Natural killer cell (primary cell): ENCODE measurements around the gene TMEM266. TPM values are rescaled to one million over a fixed set of nuclear protein-coding genes. Genes with fewer than 3 reads are reported as not detected.
A peak's percentile ranks its signal among the peaks of the same experiment; 100 is the strongest.

Experiments used
- ATAC-seq, 3 donors: fragments of 150-1000 bp in 2 of 3; fragments of 200-7000 bp in 1 of 3; cut with Tn5 transposase; 1 replicate in 1 of 3; 2 replicates in 2 of 3; pipeline ENCODE4 v1.10.0; 2021; ENCODE audit warnings: mild to moderate bottlenecking in 2 of 3, moderate library complexity in 2 of 3
- DNase-seq, 2 donors: peaks; one replicate each; pipeline versions ENCODE4 v3.0.0 to v3.0.0-alpha.2; 2013 to 2021; ENCODE audit warnings: mixed read lengths in 1 of 2
- H3K27ac ChIP-seq: one replicate; pipeline ENCODE4 v1.5.1; 2013; ENCODE audit warnings: mild to moderate bottlenecking, low read length
- H3K27me3 ChIP-seq: one replicate; pipeline ENCODE4 v1.6.1; 2013; ENCODE audit warnings: low read length; ENCODE audit not compliant: control insufficient read depth, insufficient read depth
- H3K36me3 ChIP-seq: one replicate; pipeline ENCODE4 v1.6.1; 2013; ENCODE audit warnings: low read length; ENCODE audit not compliant: control insufficient read depth, insufficient read depth
- H3K4me1 ChIP-seq: one replicate; pipeline ENCODE4 v1.6.1; 2013; ENCODE audit warnings: low read length; ENCODE audit not compliant: control insufficient read depth, insufficient read depth
- H3K4me3 ChIP-seq: one replicate; pipeline ENCODE4 v1.5.1; 2013; ENCODE audit warnings: low read length
- H3K9me3 ChIP-seq: one replicate; pipeline ENCODE4 v1.6.1; 2013; ENCODE audit warnings: low read length; ENCODE audit not compliant: control insufficient read depth, insufficient read depth
- H3K27ac Mint-ChIP-seq, 2 donors: one replicate each; pipeline ENCODE4 v1.8.0; 2022; ENCODE audit warnings: mild to moderate bottlenecking in 2 of 2, mixed read lengths in 2 of 2, moderate library complexity in 1 of 2
- H3K27me3 Mint-ChIP-seq, 2 donors: one replicate each; pipeline ENCODE4 v1.8.0; 2022; ENCODE audit warnings: low read depth in 2 of 2, mixed read lengths in 2 of 2
- H3K36me3 Mint-ChIP-seq: one replicate; pipeline ENCODE4 v1.8.0; 2022; ENCODE audit warnings: mixed read lengths
- H3K4me1 Mint-ChIP-seq, 2 donors: one replicate each; pipeline ENCODE4 v1.8.0; 2022; ENCODE audit warnings: mixed read lengths in 2 of 2
- H3K4me3 Mint-ChIP-seq: one replicate; pipeline ENCODE4 v1.8.0; 2022; ENCODE audit warnings: mild to moderate bottlenecking, moderate library complexity, mixed read lengths
- H3K9me3 Mint-ChIP-seq, 2 donors: one replicate each; pipeline ENCODE4 v1.8.0; 2022; ENCODE audit warnings: mixed read lengths in 2 of 2
- WGBS: methylation state at CpG from one replicate; pipeline ENCODE4 v1.1.7; 2013; ENCODE audit warnings: missing lambda C conversion rate; ENCODE audit not compliant: insufficient coverage; 5-methylcytosine and 5-hydroxymethylcytosine counted together
- intact Hi-C: fragments of 100-400 bp; cut with micrococcal nuclease; formaldehyde crosslinking; loops from one replicate; pipeline ENCODE4 v1.14.2; 2022
- total RNA-seq, 4 donors: library from RNA; stranded (reverse); fragments of 120-200 nt in 1 of 4; gene quantifications; one replicate each; pipeline versions ENCODE4 v1.2.3 to v1.2.4, GENCODE V29; 2013 to 2022
- TF ChIP-seq, protein P1 (sequence below): fragments of 200-600 bp; IDR thresholded peaks from one replicate; pipeline ENCODE4 v1.8.0; 2022; ENCODE audit warnings: antibody characterized with exemption

TMEM266 gene
- total RNA-seq, 3 donors from 2014 or later (not counting 1 experiment from before 2014, with no cell fraction given), result not detected

DNA sequence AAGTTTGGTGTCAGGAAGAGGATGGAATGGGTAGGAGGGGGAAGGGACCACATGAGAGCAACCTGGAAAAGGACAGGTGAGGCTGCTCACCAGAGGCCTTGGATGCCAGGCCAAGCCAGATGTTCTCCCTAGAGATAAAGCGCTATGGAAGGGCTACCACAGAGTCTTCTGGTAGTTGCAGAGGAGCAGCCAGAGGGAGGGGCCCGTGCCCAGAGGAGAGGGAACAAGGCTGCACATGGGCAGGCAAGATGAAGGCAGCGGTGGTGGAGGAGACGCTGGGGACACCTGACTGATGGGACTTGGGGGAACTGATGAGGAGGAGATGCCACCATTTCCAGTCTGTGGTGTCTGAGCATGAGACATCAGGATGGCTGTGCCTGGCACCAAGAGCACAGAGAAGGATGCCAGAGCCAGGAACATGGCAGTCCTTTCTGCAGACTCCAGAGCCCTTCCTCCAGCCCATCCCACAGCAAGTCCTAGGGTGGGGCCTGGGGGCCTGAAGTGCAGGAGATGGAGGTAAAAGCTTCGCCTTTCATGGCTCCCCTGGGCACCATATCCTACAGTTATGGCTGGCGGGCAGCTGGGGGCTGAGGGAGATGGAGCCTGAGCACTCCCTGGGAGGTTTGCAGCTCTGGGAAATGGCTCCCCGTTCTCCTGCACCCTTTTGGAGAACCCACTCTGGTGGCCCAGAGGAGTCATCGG lies 148.4 kb downstream of the TMEM266 start:
- no peaks in the 10 kb centered on the region for H3K4me1 Mint-ChIP-seq
- TF ChIP-seq, protein P1, sequence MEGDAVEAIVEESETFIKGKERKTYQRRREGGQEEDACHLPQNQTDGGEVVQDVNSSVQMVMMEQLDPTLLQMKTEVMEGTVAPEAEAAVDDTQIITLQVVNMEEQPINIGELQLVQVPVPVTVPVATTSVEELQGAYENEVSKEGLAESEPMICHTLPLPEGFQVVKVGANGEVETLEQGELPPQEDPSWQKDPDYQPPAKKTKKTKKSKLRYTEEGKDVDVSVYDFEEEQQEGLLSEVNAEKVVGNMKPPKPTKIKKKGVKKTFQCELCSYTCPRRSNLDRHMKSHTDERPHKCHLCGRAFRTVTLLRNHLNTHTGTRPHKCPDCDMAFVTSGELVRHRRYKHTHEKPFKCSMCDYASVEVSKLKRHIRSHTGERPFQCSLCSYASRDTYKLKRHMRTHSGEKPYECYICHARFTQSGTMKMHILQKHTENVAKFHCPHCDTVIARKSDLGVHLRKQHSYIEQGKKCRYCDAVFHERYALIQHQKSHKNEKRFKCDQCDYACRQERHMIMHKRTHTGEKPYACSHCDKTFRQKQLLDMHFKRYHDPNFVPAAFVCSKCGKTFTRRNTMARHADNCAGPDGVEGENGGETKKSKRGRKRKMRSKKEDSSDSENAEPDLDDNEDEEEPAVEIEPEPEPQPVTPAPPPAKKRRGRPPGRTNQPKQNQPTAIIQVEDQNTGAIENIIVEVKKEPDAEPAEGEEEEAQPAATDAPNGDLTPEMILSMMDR, result no peak
- no peak overlapping the region for H3K4me3 Mint-ChIP-seq
- DNase-seq, result no peak
- ATAC-seq, result no peak
- no peaks in the 10 kb centered on the region for H3K27me3 Mint-ChIP-seq
- intact Hi-C loops, result no loop called here
- 96% methylated on average over 8 of the region's 8 CpGs for WGBS
- no peak overlapping the region for H3K4me3 ChIP-seq
- no peaks in the 10 kb centered on the region for H3K36me3 Mint-ChIP-seq
- no peaks in the 10 kb centered on the region for H3K9me3 ChIP-seq
- H3K27me3 ChIP-seq, result no peaks in the 10 kb centered on the region
- H3K27ac ChIP-seq, result no peak overlapping the region
- H3K27ac Mint-ChIP-seq, result peak overlapping the region in 1 of 2 donors; percentile 35
- H3K9me3 Mint-ChIP-seq, result no peaks in the 10 kb centered on the region
- peaks cover 30% of the 10 kb centered on the region for H3K36me3 ChIP-seq
- no peaks in the 10 kb centered on the region for H3K4me1 ChIP-seq

DNA sequence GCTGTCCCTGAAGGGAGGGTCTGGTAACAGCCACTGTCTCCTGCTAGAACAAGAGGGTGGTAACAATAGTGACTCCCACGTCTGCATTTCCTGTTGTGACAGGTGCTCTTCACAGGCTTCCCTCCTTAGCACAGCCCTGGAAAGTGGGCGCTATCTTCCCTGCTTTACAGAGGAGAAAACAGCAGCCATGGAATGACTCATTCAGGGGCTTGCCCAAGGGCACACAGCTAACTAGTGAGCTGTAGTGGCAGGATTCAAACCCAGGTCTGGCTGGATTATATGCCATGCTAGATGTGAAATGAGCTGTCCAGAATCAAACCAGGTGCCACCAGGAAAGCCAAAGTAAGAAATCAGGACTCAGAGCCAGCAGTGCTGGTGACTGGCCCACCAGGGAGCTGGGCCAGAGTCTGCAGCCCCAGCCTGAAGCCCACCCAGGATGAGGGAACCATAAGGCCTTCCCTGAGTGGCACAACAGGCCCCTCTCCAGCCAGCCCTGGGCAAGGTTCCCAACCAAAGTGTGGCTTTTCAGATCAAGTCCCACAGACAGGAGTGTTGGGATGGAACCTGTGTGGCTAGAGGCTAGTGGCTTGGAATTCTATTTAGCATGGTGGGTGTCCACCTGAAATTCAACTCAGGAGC lies 149.1 kb downstream of the TMEM266 start:
- WGBS, result 77% methylated on average over 2 of the region's 2 CpGs
- H3K9me3 Mint-ChIP-seq, result no peaks in the 10 kb centered on the region
- Histone ChIP-seq H3K27me3 (no peaks in the 10 kb centered on the region), H3K36me3 (peaks cover 34% of the 10 kb centered on the region), H3K9me3 (no peaks in the 10 kb centered on the region), H3K4me1 (no peaks in the 10 kb centered on the region), H3K4me3 (no peak overlapping the region), H3K27ac (no peak overlapping the region)
- H3K27me3 Mint-ChIP-seq, result no peaks in the 10 kb centered on the region
- H3K27ac Mint-ChIP-seq, result peak overlapping the region in 1 of 2 donors; percentile 35
- no peak overlapping the region for H3K4me3 Mint-ChIP-seq
- intact Hi-C loops, result no loop called here
- H3K36me3 Mint-ChIP-seq, result no peaks in the 10 kb centered on the region
- no peaks in the 10 kb centered on the region for H3K4me1 Mint-ChIP-seq
- TF ChIP-seq, protein P1, result no peak
- ATAC-seq (no peak), DNase-seq (no peak)

DNA sequence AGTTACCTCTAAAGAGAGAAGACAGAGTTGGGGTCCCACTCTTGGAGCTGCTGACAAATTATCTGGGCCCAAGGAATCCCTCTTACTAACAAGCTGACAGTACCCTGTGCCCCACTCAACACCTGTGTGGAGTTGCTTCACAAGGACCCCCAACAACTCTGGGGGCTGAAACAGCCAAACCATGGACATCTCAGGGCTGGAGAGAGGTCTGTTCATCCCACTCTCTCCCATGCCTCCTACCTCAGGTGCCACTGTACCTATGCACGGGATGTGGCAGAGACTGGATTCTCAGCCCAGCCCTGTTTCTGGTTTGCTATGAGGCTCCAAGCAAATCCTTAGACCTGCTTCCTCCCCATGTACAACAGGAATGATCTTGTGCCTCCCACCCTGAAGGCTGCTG lies 149.7 kb downstream of the TMEM266 start:
- Mint-ChIP-seq H3K4me3 (no peak overlapping the region), H3K9me3 (no peaks in the 10 kb centered on the region), H3K4me1 (no peaks in the 10 kb centered on the region), H3K36me3 (no peaks in the 10 kb centered on the region), H3K27ac (no peak overlapping the region), H3K27me3 (no peaks in the 10 kb centered on the region)
- Histone ChIP-seq H3K27me3 (no peaks in the 10 kb centered on the region), H3K4me3 (no peak overlapping the region), H3K4me1 (no peaks in the 10 kb centered on the region), H3K9me3 (no peaks in the 10 kb centered on the region), H3K36me3 (peaks cover 40% of the 10 kb centered on the region), H3K27ac (no peak overlapping the region)
- no peak for DNase-seq
- intact Hi-C loops, result no loop called here
- ATAC-seq, result no peak
- TF ChIP-seq, protein P1, result no peak
- WGBS, result 100% methylated on average over 1 of the region's 1 CpG
